ENCODE results near the gene NCR2. TPM values are rescaled to one million over a fixed set of nuclear protein-coding genes. Genes with fewer than 3 reads are reported as not detected.

Gene NCR2
- total and polyA plus RNA-seq, 2 donors (not counting 1 experiment from before 2014, with no cell fraction given) = not detected

DNA sequence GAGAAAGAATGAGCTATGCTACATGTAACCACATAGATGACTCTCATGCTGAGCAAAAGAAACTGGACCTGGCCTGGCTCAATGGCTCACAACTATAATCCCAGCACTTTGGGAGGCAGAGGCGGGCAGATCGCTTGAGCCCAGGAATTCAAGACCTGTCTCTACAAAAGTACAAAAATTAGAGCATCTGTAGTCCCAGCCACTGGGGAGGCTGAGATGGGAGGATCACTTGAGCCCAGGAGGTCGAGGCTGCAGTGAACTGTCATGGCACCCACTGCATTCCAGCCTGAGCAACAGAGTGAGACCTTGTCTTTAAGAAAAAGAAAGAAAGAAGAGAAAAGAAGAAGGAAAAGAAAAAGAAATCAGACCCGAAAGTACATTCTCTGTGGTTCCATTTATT lies 41.7 kb downstream of the NCR2 start:
- no peak for DNase-seq
- intact Hi-C loops (cut with micrococcal nuclease) = no loop called here
- peaks cover 0 to 29% (median 0%) of the 10 kb centered on the region in 3 donors for H3K9me3 ChIP-seq (ENCODE audit: control extremely low read depth in 1 of 3, control insufficient read depth in 2 of 3, insufficient read depth in 1 of 3, low read length in 2 of 3)
- H3K4me1 Mint-ChIP-seq = peaks cover 32% of the 10 kb centered on the region
- no peak overlapping the region for H3K4me3 Mint-ChIP-seq
- H3K4me2 ChIP-seq (replicated peaks; ENCODE audit: low read depth, low read length, poor library complexity, severe bottlenecking) = no peak overlapping the region
- H3K9me3 Mint-ChIP-seq (ENCODE audit: insufficient read depth) = no peaks in the 10 kb centered on the region
- CTCF ChIA-PET = no interaction called here
- POLR2A ChIA-PET = no interaction called here
- peaks cover 0 to 71% (median 49%) of the 10 kb centered on the region in 4 experiments for H3K27me3 ChIP-seq (replicated peaks in 1 of 4; ENCODE audit: control extremely low read depth in 1 of 4, control insufficient read depth in 3 of 4, insufficient read depth in 4 of 4, low read length in 3 of 4)
- H3K27ac ChIP-seq (ENCODE audit: low read length in 2 of 2) = no peak overlapping the region
- no CpG with 5 or more reads among the region's 4 CpGs for WGBS (ENCODE audit: insufficient coverage)
- H3K79me2 ChIP-seq (ENCODE audit: control insufficient read depth, insufficient read depth, low read length) = no peaks in the 10 kb centered on the region
- no peaks in the 10 kb centered on the region for H3K36me3 ChIP-seq (replicated peaks in 1 of 2; ENCODE audit: control extremely low read depth in 1 of 2, control insufficient read depth in 1 of 2, extremely low read depth in 1 of 2, insufficient read depth in 2 of 2, low read length in 1 of 2)
- TF ChIP-seq, protein P1, sequence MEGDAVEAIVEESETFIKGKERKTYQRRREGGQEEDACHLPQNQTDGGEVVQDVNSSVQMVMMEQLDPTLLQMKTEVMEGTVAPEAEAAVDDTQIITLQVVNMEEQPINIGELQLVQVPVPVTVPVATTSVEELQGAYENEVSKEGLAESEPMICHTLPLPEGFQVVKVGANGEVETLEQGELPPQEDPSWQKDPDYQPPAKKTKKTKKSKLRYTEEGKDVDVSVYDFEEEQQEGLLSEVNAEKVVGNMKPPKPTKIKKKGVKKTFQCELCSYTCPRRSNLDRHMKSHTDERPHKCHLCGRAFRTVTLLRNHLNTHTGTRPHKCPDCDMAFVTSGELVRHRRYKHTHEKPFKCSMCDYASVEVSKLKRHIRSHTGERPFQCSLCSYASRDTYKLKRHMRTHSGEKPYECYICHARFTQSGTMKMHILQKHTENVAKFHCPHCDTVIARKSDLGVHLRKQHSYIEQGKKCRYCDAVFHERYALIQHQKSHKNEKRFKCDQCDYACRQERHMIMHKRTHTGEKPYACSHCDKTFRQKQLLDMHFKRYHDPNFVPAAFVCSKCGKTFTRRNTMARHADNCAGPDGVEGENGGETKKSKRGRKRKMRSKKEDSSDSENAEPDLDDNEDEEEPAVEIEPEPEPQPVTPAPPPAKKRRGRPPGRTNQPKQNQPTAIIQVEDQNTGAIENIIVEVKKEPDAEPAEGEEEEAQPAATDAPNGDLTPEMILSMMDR (IDR thresholded peaks at IDR 0.05) = no peak
- TF ChIP-seq EZH2 (IDR thresholded peaks at IDR 0.05; ENCODE audit: borderline replicate concordance, insufficient read depth, low read depth, low read length, poor library complexity, severe bottlenecking) = no peak
- no peak overlapping the region for H3K4me3 ChIP-seq (ENCODE audit: control extremely low read depth in 1 of 5, extremely low read depth in 1 of 5, insufficient read depth in 1 of 5, low read depth in 2 of 5, low read length in 4 of 5)
- ATAC-seq (ENCODE audit: low read depth) = no peak
- H4K20me1 ChIP-seq (ENCODE audit: control insufficient read depth, insufficient read depth, low read length, poor library complexity, severe bottlenecking) = no peaks in the 10 kb centered on the region
- no peak overlapping the region for H3K9ac ChIP-seq (ENCODE audit: low read length)
- H3K4me1 ChIP-seq (ENCODE audit: control insufficient read depth in 2 of 2, insufficient read depth in 2 of 2, low read length in 2 of 2) = peaks cover 37% of the 10 kb centered on the region in 2 donors
- peaks cover 75% of the 10 kb centered on the region for H3K27me3 Mint-ChIP-seq
- H3K27ac Mint-ChIP-seq = no peak overlapping the region
- no peak overlapping the region for H2AFZ ChIP-seq (ENCODE audit: insufficient read depth, low read depth, low read length, poor library complexity, severe bottlenecking)

- Mint-ChIP-seq H3K4me1 (peaks cover 16% of the 10 kb centered on the region), H3K27ac (no peak overlapping the region), H3K9me3 (ENCODE audit: insufficient read depth) (no peaks in the 10 kb centered on the region), H3K27me3 (peaks cover 72% of the 10 kb centered on the region), H3K4me3 (no peak overlapping the region)
- ChIA-PET CTCF (no interaction called here), POLR2A (no interaction called here)
- Histone ChIP-seq H3K36me3 (replicated peaks in 1 of 2; ENCODE audit: control extremely low read depth in 1 of 2, control insufficient read depth in 1 of 2, extremely low read depth in 1 of 2, insufficient read depth in 2 of 2, low read length in 1 of 2) (no peaks in the 10 kb centered on the region), H3K79me2 (ENCODE audit: control insufficient read depth, insufficient read depth, low read length) (no peaks in the 10 kb centered on the region), H3K9ac (ENCODE audit: low read length) (no peak overlapping the region), H4K20me1 (ENCODE audit: control insufficient read depth, insufficient read depth, low read length, poor library complexity, severe bottlenecking) (no peaks in the 10 kb centered on the region), H2AFZ (ENCODE audit: insufficient read depth, low read depth, low read length, poor library complexity, severe bottlenecking) (no peak overlapping the region), H3K4me1 (ENCODE audit: control insufficient read depth in 2 of 2, insufficient read depth in 2 of 2, low read length in 2 of 2) (peaks cover 16% of the 10 kb centered on the region in 2 donors), H3K27me3 (replicated peaks in 1 of 4; ENCODE audit: control extremely low read depth in 1 of 4, control insufficient read depth in 3 of 4, insufficient read depth in 4 of 4, low read length in 3 of 4) (peaks cover 0 to 55% (median 33%) of the 10 kb centered on the region in 4 experiments), H3K4me2 (replicated peaks; ENCODE audit: low read depth, low read length, poor library complexity, severe bottlenecking) (no peak overlapping the region), H3K4me3 (ENCODE audit: control extremely low read depth in 1 of 5, extremely low read depth in 1 of 5, insufficient read depth in 1 of 5, low read depth in 2 of 5, low read length in 4 of 5) (no peak overlapping the region), H3K9me3 (ENCODE audit: control extremely low read depth in 1 of 3, control insufficient read depth in 2 of 3, insufficient read depth in 1 of 3, low read length in 2 of 3) (peaks cover 0 to 19% (median 0%) of the 10 kb centered on the region in 3 donors), H3K27ac (ENCODE audit: low read length in 2 of 2) (no peak overlapping the region)
- DNase-seq (no peak), ATAC-seq (ENCODE audit: low read depth) (no peak)
- TF ChIP-seq EZH2 (IDR thresholded peaks at IDR 0.05; ENCODE audit: borderline replicate concordance, insufficient read depth, low read depth, low read length, poor library complexity, severe bottlenecking) = no peak
- TF ChIP-seq, protein P1 (IDR thresholded peaks at IDR 0.05) = no peak
- intact Hi-C loops (cut with micrococcal nuclease) = no loop called here
Observed at GRCh38 chr6:41379306-41379705, 43.9 kb downstream of the NCR2 start.

All from B cell (primary cell).